HG02571 (cell line): ENCODE data around the gene SKOR2.

ENCODE experiments used
- ATAC-seq: cut with Tn5 transposase; IDR thresholded peaks from one replicate; pipeline ENCODE4 v1.9.1; 2021; ENCODE audit warnings: mild to moderate bottlenecking, moderate library complexity; ENCODE audit not compliant: unreplicated experiment

SKOR2 gene

GRCh38 chr18:47260924-47261701 lies 9.7 kb upstream of the SKOR2 start:
- ATAC-seq, result no peak

- no peak for ATAC-seq
Observed at GRCh38 chr18:47260120-47260923, 8.9 kb upstream of the SKOR2 start.

GRCh38 chr18:47254341-47254939 lies 3.0 kb upstream of the SKOR2 start:
- no peak for ATAC-seq

GRCh38 chr18:47253101-47253654 lies 1.7 kb upstream of the SKOR2 start:
- no peak for ATAC-seq

- no peak for ATAC-seq
Observed at GRCh38 chr18:47250391-47251046, 941 bp downstream of the SKOR2 start.

- ATAC-seq, result no peak
Observed at GRCh38 chr18:47249314-47249981, 2.0 kb downstream of the SKOR2 start.

GRCh38 chr18:47248604-47249313 lies 2.7 kb downstream of the SKOR2 start:
- ATAC-seq, result no peak

- no peak for ATAC-seq
Observed at GRCh38 chr18:47248115-47248603, 3.3 kb downstream of the SKOR2 start.

GRCh38 chr18:47247416-47248114 lies 3.9 kb downstream of the SKOR2 start:
- ATAC-seq, result no peak

GRCh38 chr18:47247036-47247415 lies 4.4 kb downstream of the SKOR2 start:
- ATAC-seq, result no peak

GRCh38 chr18:47246027-47246971 lies 5.2 kb downstream of the SKOR2 start:
- ATAC-seq, result no peak

GRCh38 chr18:47244086-47244485 lies 7.4 kb downstream of the SKOR2 start:
- no peak for ATAC-seq

GRCh38 chr18:47235096-47235495 lies 16.4 kb downstream of the SKOR2 start:
- no peak for ATAC-seq

GRCh38 chr18:47226660-47227059 lies 24.8 kb downstream of the SKOR2 start:
- ATAC-seq, result no peak

GRCh38 chr18:47215554-47216138 lies 35.8 kb downstream of the SKOR2 start:
- no peak for ATAC-seq

GRCh38 chr18:47209171-47209570 lies 42.3 kb downstream of the SKOR2 start:
- no peak for ATAC-seq

GRCh38 chr18:47206945-47207637 lies 44.4 kb downstream of the SKOR2 start:
- ATAC-seq, result no peak
